Fibroblast of the conjunctiva (primary cell): Measurements from ENCODE around the gene PPP1R16B.
A peak's percentile ranks its signal among the peaks of the same experiment; 100 is the strongest.
"Not testable (repeated sequence)": the region's sequence is repeated elsewhere in the genome, so short reads cannot be mapped to it uniquely, and the experiment has no call there.

Experiments
- DNase-seq: peaks from one replicate; pipeline ENCODE4 v3.0.0-alpha.2; 2010; ENCODE audit warnings: low read depth

PPP1R16B gene

DNA sequence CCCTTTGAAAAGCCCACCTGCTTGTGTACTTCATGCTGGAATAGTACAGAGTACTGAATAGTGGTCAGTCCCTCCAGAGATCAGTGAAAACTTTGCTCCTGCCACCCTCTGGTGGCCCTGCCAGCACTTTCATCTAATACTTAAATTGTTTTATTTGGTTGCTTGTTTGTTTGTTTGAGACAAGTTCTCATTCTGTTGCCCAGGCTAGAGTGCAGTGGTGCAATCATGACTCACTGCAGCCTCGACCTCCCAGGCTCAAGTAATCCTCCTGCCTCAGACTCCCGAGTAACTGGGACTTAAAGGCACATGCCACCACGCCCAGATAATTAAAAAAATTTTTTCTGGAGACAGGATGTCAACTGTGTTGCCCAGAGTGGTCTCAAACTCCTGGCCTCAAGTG is 129.8 kb downstream of the PPP1R16B start:
- peak; percentile 10 for DNase-seq

- DNase-seq = no peak
Measured at GRCh38 chr20:38935967-38936407, 130.5 kb downstream of the PPP1R16B start.

DNA sequence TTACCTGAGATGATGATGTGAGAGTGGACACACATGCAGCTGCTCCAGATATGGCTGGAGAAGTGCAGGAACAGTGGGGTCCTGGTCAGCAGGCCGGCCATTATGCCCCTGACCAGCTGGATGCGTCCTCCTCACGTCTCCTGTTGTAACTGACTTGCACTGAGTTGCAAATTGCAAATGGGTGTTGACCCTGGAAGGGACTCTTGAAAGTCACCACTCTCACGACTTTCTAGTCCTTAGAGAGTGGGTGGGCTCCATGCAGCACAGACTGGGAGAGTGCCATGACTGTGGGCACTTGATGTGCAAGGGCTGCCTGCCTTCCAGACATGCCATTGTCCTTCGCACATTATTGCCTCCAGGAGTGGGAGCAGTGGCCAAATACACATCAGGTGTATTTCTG is 131.5 kb downstream of the PPP1R16B start:
- DNase-seq = no peak

- no peak for DNase-seq
Measured at GRCh38 chr20:38937978-38938473, 132.5 kb downstream of the PPP1R16B start.

DNA sequence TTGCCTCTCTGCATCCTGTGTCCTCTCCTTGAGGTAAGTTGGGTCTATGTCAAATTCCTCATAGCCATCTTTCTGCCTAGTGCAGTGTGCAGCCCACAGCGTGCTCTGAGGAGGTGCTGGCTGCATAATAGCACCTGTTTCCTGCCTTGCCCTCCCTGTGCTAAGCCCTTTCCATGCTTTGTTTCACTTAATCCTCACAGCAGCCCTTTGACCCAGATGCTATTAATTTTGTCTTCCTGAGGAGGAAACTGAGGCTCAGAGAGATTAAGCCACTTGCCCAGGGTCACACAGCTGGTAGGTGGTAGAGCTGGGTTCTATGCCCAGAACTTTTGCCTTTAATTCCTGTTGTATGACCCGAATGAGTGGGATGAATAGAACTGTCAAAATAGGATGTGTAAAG is 134.2 kb downstream of the PPP1R16B start:
- DNase-seq = no peak

GRCh38 chr20:38940644-38941043 is 135.1 kb downstream of the PPP1R16B start:
- DNase-seq = no peak

GRCh38 chr20:38941726-38942389 is 136.4 kb downstream of the PPP1R16B start:
- no peak for DNase-seq

DNA sequence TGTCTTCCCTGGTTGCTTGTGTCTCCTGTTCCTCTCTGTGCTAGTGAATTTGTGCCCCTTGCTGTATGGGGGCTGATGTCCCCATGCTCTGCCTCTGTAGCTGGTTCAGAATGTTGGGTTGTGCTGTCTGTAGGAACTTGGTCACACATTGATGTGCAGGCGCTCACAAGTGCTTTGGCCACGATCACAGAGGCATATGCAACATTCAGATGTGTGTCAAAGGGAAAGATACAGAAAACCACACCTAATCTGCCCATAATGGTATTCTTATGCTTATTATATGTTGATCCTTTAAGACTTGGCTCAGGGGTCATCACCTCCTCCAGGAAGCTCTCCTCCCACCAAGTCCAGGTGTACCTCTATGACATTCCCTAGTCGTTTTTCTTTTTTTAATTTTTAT is 139.5 kb downstream of the PPP1R16B start:
- no peak for DNase-seq

DNA sequence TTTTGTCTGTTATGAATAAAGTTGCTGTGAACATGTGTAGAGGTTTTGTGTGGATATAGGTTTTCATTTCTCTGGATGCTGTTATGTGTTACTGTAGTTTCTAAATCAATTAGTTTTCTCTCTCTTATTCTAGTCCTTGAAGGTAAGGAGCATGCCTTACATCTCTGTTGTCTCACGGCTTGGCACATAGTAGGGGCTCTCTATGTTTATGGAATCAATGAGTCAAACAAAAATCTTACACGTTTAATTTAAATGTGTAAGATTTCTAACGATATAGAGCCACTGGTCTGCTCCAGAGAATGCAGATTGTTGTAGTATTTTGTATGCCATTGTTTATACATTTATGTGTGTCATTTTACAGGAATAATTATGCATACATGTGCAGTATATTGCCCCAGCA is 141.3 kb downstream of the PPP1R16B start:
- no peak for DNase-seq

DNA sequence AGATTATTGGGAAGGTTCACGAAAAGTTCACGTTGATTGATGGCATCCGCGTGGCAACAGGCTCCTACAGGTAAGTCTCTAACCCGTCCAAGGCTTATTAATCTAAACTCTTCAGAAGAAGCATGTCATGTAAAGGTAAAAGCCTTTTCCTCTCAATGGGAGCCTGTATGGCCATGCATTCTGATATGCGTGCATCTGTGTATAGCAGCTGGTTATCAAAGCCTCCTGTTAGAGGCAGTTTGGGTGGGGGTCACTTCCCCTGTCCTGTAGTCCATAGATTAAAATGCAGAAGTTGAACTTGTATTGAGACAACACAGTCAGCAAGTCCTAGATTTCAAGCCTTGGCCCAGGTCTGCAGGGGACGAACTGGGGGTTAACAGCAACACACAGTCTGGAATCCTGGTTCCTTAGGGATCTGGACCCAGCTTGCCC is 142.4 kb downstream of the PPP1R16B start:
- no peak for DNase-seq

- no peak for DNase-seq
Measured at GRCh38 chr20:38950254-38950653, 144.8 kb downstream of the PPP1R16B start.

GRCh38 chr20:38951611-38952010 is 146.1 kb downstream of the PPP1R16B start:
- no peak for DNase-seq

DNA sequence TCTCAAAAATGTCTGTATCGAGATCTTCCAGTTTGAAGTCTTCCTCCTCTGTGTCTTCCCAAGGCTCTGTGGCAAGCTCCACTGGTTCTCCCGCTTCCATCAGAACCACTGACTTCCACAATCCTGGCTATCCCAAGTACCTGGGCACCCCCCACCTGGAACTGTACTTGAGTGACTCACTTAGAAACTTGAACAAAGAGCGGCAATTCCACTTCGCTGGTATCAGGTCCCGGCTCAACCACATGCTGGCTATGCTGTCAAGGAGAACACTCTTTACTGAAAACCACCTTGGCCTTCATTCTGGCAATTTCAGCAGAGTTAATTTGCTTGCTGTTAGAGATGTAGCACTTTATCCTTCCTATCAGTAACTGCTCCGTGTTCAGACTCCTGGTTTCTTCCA is 146.7 kb downstream of the PPP1R16B start:
- no peak for DNase-seq

GRCh38 chr20:38953630-38954340 is 148.3 kb downstream of the PPP1R16B start:
- DNase-seq = no peak

DNA sequence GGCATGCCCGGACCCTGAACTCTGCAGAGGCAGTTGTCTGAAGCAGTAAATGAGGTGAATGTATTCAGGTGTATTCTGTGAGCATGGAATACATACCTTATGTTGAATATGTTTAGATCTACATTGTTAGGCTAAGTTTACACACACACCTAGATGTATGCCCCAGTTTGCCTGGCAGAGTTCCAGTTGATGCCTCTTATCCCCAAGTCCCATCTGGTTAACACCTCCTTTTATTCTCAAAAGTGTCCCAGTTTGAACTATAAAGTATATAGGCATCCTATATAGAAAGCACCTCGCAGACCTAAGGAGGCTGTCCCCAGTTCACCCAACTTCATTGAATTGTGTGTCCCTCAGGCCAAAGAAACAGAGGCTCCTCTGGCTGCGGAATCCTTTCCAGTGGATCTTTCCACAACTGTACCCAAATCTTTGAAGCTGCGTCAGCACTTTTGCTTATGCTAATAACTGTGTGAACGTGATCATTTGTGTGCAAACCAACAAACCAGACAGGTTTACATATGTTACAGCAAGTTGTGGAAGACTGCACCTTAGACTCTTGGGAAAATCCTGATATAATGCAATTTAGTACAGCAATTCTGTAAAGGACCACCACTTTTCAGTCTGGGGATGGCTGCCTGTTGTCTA is 151.9 kb downstream of the PPP1R16B start:
- DNase-seq = no peak

DNA sequence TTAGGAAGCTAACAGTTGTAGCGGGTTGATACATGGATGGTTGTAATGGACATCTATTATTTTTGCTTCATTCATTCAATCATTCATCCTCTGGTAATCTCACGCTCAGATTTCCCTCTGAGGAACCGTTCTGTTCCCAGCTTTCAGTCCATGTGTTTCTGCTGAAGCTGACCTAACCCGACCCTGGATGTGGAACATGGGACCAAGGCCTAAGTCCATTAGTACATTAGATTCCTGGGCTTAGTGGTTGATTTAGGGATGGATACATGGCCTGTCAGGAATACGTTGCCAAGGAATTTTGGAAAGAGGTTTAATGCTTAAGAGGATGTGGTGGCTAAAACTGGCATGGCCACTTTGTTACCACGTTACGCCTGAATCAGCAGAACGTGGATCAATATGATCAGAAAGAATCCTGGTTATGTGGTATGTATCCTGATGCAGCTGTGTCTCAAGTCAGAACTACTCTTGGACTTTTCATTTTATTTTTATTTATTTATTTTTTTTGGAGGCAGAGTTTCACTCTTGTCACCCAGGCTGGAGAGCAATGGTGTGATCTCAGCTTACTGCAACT is 152.5 kb downstream of the PPP1R16B start:
- DNase-seq = no peak

DNA sequence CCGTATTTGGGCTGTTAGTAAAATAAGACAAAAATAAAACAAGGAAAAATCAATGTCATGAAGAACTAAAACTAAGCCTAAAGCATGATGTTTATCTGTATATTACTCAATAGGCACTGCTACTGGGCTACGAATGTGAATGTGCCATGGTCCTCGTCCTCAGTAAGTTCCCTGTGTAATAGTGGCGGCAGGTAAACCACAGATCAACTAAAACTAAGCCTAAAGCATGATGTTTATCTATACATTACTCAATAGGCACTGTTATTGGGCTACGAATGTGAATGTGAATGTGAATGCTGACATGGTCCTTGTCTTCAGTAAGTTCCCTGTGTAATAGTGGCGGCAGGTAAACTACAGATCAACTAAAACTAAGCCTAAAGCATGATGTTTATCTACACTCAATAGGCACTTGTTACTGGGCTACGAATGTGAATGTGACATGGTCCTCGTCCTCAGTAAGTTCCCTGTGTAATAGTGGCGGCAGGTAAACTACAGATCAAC is 154.7 kb downstream of the PPP1R16B start:
- not testable (repeated sequence) for DNase-seq

- DNase-seq = no peak
Measured at GRCh38 chr20:38961530-38962043, 156.1 kb downstream of the PPP1R16B start.

- DNase-seq = peak; percentile 95
Measured at GRCh38 chr20:38962044-38962927, 156.8 kb downstream of the PPP1R16B start, which contains the start of gene DHX35. DHX35 (plus strand) TSS chr20:38962344; CDS start chr20:38962368, 24 bp downstream.

- no peak for DNase-seq
Measured at GRCh38 chr20:38962928-38963401, 157.5 kb downstream of the PPP1R16B start.

- no peak for DNase-seq
Measured at GRCh38 chr20:38963745-38964144, 158.2 kb downstream of the PPP1R16B start.
